ENCODE measurements around the gene CACNA2D3. TPM values are rescaled to one million over a fixed set of nuclear protein-coding genes. Genes with fewer than 3 reads are reported as not detected.

CACNA2D3 gene
- total and polyA plus RNA-seq, 4 donors, result 0.38 to 2.5 (median 1.1) TPM

DNA sequence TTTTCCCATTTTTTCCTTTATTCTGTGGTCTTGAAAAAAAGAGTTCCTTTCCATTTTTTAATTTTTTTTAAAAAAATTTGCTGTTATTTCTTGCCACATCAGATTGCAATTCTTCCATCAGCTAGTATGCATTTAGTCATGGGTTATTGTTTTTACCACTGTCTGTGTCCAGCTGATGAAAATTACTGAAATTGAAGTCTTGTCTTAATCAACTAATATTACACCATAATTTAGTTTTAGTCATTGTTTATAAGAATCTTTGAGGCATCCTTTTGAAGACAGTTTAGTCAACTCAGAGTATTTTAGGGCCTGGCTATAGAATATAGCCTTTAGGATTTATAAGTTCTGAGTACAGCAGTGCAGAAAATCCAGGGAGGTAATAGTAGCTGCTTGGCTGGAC lies 633.4 kb downstream of the CACNA2D3 start:
- peaks cover 0 to 6% (median 0%) of the 10 kb centered on the region in 4 donors for H3K9me3 ChIP-seq (ENCODE audit: control insufficient read depth in 4 of 4, insufficient read depth in 3 of 4, low read length in 3 of 4)
- ATAC-seq (ENCODE audit: insufficient read depth, low FRiP score) (no peak), DNase-seq (no peak)
- TF ChIP-seq, protein P1, sequence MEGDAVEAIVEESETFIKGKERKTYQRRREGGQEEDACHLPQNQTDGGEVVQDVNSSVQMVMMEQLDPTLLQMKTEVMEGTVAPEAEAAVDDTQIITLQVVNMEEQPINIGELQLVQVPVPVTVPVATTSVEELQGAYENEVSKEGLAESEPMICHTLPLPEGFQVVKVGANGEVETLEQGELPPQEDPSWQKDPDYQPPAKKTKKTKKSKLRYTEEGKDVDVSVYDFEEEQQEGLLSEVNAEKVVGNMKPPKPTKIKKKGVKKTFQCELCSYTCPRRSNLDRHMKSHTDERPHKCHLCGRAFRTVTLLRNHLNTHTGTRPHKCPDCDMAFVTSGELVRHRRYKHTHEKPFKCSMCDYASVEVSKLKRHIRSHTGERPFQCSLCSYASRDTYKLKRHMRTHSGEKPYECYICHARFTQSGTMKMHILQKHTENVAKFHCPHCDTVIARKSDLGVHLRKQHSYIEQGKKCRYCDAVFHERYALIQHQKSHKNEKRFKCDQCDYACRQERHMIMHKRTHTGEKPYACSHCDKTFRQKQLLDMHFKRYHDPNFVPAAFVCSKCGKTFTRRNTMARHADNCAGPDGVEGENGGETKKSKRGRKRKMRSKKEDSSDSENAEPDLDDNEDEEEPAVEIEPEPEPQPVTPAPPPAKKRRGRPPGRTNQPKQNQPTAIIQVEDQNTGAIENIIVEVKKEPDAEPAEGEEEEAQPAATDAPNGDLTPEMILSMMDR (IDR thresholded peaks at IDR 0.05; ENCODE audit: control extremely low read depth, extremely low read depth), result no peak
- no peak overlapping the region for H3K4me3 ChIP-seq
- peaks cover 0 to 4% (median 0%) of the 10 kb centered on the region in 5 donors for H3K4me1 ChIP-seq (ENCODE audit: control insufficient read depth in 5 of 5, insufficient read depth in 5 of 5, low read length in 5 of 5)
- no peaks in the 10 kb centered on the region for H3K36me3 ChIP-seq (ENCODE audit: control insufficient read depth in 4 of 4, insufficient read depth in 4 of 4, low read length in 4 of 4)
- H3K27me3 ChIP-seq (ENCODE audit: control insufficient read depth in 3 of 3, insufficient read depth in 3 of 3, low read length in 2 of 3), result no peaks in the 10 kb centered on the region
- no peak overlapping the region for H3K27ac ChIP-seq (ENCODE audit: low read depth in 1 of 2, low read length in 1 of 2)
- no peak overlapping the region for H3K9ac ChIP-seq (ENCODE audit: insufficient read depth in 1 of 2, low read length in 2 of 2)

DNA sequence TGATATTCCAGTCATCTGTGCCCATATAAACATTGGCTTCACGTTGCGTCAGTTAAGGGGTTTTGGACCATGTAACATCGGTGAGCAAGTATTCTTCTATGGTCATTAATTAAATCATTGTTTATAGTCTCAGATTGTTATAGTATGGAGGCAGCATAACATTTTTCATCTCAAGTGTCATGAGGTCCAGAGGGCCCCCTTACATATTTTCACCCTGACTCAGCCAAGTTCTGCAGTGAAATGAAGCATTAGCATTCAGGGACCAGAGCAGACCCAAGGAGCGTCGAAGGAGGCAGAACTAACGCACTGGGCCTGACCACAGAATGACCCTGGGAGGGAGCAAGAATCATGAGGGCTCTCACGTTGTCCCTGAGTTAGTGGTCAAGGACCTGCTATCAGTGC lies 634.0 kb downstream of the CACNA2D3 start:
- peaks cover 0 to 4% (median 0%) of the 10 kb centered on the region in 5 donors for H3K4me1 ChIP-seq (ENCODE audit: control insufficient read depth in 5 of 5, insufficient read depth in 5 of 5, low read length in 5 of 5)
- H3K9ac ChIP-seq (ENCODE audit: insufficient read depth in 1 of 2, low read length in 2 of 2), result no peak overlapping the region
- no peak overlapping the region for H3K27ac ChIP-seq (ENCODE audit: low read depth in 1 of 2, low read length in 1 of 2)
- ATAC-seq (ENCODE audit: insufficient read depth, low FRiP score) (no peak), DNase-seq (no peak)
- WGBS, 2 donors, result 55 to 73% methylated on average over 7 of the region's 7 CpGs
- H3K9me3 ChIP-seq (ENCODE audit: control insufficient read depth in 4 of 4, insufficient read depth in 3 of 4, low read length in 3 of 4), result peaks cover 0 to 6% (median 0%) of the 10 kb centered on the region in 4 donors
- H3K36me3 ChIP-seq (ENCODE audit: control insufficient read depth in 4 of 4, insufficient read depth in 4 of 4, low read length in 4 of 4), result no peaks in the 10 kb centered on the region
- no peak overlapping the region for H3K4me3 ChIP-seq
- H3K27me3 ChIP-seq (ENCODE audit: control insufficient read depth in 3 of 3, insufficient read depth in 3 of 3, low read length in 2 of 3), result no peaks in the 10 kb centered on the region
- TF ChIP-seq, protein P1 (IDR thresholded peaks at IDR 0.05; ENCODE audit: control extremely low read depth, extremely low read depth), result no peak

DNA sequence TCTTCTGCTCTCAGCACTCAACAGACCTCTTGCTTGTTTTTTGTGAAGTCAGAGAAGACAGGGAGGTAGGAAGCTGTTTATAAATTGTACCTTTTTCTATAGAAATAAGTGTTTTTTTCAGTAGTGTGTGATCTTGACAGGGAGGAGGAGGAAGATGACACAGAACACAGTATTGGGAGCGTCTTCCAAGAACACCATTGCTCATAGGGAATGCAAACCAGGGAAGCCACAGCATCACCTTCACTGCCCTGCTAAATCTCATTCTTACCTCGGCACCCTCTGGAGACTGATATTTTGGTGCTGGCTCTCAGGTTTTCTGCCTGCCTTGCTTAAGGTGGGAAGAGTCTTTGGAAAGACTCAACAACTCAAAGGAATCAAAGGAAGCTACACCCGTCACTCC lies 636.1 kb downstream of the CACNA2D3 start:
- Histone ChIP-seq H3K36me3 (ENCODE audit: control insufficient read depth in 4 of 4, insufficient read depth in 4 of 4, low read length in 4 of 4) (no peaks in the 10 kb centered on the region), H3K9me3 (ENCODE audit: control insufficient read depth in 4 of 4, insufficient read depth in 3 of 4, low read length in 3 of 4) (peaks cover 0 to 3% (median 0%) of the 10 kb centered on the region in 4 donors), H3K4me1 (ENCODE audit: control insufficient read depth in 5 of 5, insufficient read depth in 5 of 5, low read length in 5 of 5) (peaks cover 0 to 4% (median 0%) of the 10 kb centered on the region in 5 donors), H3K9ac (ENCODE audit: insufficient read depth in 1 of 2, low read length in 2 of 2) (no peak overlapping the region), H3K4me3 (no peak overlapping the region), H3K27ac (ENCODE audit: low read depth in 1 of 2, low read length in 1 of 2) (no peak overlapping the region), H3K27me3 (ENCODE audit: control insufficient read depth in 3 of 3, insufficient read depth in 3 of 3, low read length in 2 of 3) (no peaks in the 10 kb centered on the region)
- TF ChIP-seq, protein P1 (IDR thresholded peaks at IDR 0.05; ENCODE audit: control extremely low read depth, extremely low read depth), result no peak
- DNase-seq, result no peak
- ATAC-seq (ENCODE audit: insufficient read depth, low FRiP score), result no peak
- WGBS, 2 donors, result 94 to 97% methylated on average over 3 of the region's 3 CpGs

DNA sequence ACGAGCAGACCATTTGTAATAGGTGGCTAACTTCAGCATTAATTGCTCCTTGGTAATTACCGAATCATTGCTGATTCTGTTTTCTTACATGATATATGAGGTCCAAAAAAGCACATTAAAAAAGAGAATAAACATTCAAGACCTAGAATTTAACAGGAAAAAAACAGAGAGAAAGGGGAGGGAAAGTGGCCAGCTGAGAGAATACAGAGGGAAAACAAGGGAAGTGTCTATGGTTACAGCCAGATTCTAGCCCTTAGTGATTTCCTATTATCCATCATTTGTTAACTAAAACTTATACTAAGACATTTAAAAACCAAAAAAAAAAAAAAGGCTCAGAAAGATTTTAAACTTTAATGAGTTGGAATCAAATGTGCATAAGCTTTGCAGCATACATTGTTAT lies 636.8 kb downstream of the CACNA2D3 start:
- H3K4me3 ChIP-seq, result no peak overlapping the region
- no peak overlapping the region for H3K9ac ChIP-seq (ENCODE audit: insufficient read depth in 1 of 2, low read length in 2 of 2)
- 53 to 54% methylated on average over 2 of the region's 2 CpGs for WGBS, 2 donors
- TF ChIP-seq, protein P1 (IDR thresholded peaks at IDR 0.05; ENCODE audit: control extremely low read depth, extremely low read depth), result no peak
- no peak overlapping the region for H3K27ac ChIP-seq (ENCODE audit: low read depth in 1 of 2, low read length in 1 of 2)
- ATAC-seq (ENCODE audit: insufficient read depth, low FRiP score) (no peak), DNase-seq (no peak)
- H3K27me3 ChIP-seq (ENCODE audit: control insufficient read depth in 3 of 3, insufficient read depth in 3 of 3, low read length in 2 of 3), result no peaks in the 10 kb centered on the region
- peaks cover 0 to 4% (median 0%) of the 10 kb centered on the region in 5 donors for H3K4me1 ChIP-seq (ENCODE audit: control insufficient read depth in 5 of 5, insufficient read depth in 5 of 5, low read length in 5 of 5)
- H3K9me3 ChIP-seq (ENCODE audit: control insufficient read depth in 4 of 4, insufficient read depth in 3 of 4, low read length in 3 of 4), result peaks cover 0 to 4% (median 0%) of the 10 kb centered on the region in 4 donors
- no peaks in the 10 kb centered on the region for H3K36me3 ChIP-seq (ENCODE audit: control insufficient read depth in 4 of 4, insufficient read depth in 4 of 4, low read length in 4 of 4)
